Esophagus muscularis mucosa (tissue), 4 donors: Measurements from ENCODE around the gene KIF3B.

Experiments
- CTCF ChIP-seq, 3 experiments: fragments of 200-600 bp in 2 of 3; fragments of 450-650 bp in 1 of 3; sonication (generic) in 2 of 3; IDR thresholded peaks; one replicate each; pipeline ENCODE4 v1.5.1; 2017 to 2019; ENCODE audit warnings: antibody characterized with exemption in 3 of 3, mild to moderate bottlenecking in 2 of 3, moderate library complexity in 1 of 3
- EP300 ChIP-seq: sonication (generic); formaldehyde crosslinking; IDR thresholded peaks from one replicate; pipeline ENCODE4 v1.6.1; 2017; ENCODE audit warnings: antibody characterized with exemption
- POLR2A ChIP-seq: fragments of 450-650 bp; IDR thresholded peaks from one replicate; pipeline ENCODE4 v1.6.1; 2017; ENCODE audit warnings: antibody characterized with exemption, moderate library complexity, mild to moderate bottlenecking, low read depth

- TF ChIP-seq CTCF (IDR thresholded peaks at IDR 0.05) (no peak), EP300 (no peak), POLR2A (no peak)
Measured at GRCh38 chr20:32315399-32315798, 37.9 kb downstream of the KIF3B start.
